HL-60/S4 treated with phorbol 12-myristate 13-acetate at 8.2 ng/mL for 4 days and 3 days (cell line): ENCODE measurements around the gene HLA-DPB1.
"Not testable (repeated sequence)": the region's sequence is repeated elsewhere in the genome, so short reads cannot be mapped to it uniquely, and the experiment has no call there.

Experiments used
- in situ Hi-C: fragments of 300-500 bp; cut with MboI; formaldehyde crosslinking; loops from 2 replicates; pipeline ENCODE4 v1.15.0; 2022; ENCODE audit warnings: low sequenced_read_pairs

The HLA-DPB1 gene

DNA sequence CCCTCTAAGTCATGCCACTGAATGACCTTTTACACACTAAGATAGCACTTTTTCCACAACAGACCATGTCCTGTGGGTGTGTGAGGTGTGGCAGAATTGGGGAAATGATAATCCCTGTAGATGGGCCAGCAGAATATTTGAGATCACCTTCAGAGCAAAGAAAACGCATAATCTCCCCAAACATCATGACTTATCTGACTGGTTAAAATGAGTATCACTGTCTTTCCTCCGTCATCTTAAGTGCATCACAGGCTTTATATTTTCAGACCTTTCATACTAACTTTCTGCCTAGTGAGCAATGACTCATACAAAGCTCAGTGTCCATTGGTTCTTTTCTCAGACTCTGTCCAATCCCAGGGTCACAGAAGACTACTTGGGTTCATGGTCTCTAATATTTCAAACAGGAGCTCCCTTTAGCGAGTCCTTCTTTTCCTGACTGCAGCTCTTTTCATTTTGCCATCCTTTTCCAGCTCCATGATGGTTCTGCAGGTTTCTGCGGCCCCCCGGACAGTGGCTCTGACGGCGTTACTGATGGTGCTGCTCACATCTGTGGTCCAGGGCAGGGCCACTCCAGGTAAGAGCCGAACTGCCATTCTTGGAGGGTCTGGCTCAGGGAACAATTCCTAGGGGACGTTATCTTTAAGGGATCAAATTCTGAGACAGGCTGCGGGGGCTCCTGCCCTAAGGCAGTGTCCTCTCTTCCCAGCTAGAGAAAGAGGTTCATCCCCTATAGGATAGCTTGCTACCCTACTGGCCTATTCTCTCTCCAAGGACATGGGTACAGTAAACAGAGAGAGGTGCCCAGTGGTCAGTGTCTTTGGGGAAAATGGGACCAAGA, at the start of gene HLA-DPB1:
HLA-DPB1 (plus strand) TSS at position 423 of the 838 bp plus-strand sequence; CDS start at position 475, 52 bp downstream.
- in situ Hi-C loops: no loop called here

DNA sequence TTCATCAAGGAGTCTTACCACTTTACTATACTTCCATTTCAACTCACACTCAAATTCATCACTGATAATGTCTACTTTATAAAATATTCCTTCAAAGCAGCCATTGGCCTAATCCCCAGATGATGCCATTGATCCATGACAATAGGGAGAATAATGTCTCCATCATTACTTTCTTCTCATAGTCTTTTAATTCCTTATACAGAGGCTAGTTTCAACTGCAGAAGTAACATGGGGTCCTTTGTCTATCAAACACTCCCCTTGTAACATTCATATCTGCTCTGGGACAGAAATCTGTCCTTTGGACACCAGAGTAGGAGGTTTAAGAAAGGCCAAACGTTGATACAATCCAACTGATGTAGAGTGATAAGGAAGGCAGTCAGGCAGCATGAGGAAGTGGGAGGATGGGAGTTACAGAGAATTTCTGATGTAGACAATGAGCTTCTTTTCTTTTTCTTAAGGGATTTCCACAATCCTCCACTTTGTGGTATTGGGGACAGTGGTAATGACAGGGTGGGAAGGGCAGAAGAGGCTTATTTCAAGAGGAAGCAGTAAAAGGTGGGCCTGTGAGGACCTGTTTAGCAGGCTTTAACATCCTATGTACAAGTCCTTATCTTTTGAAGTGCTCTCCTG, 47.5 kb upstream of the HLA-DPB1 start:
- in situ Hi-C loops: no loop called here

DNA sequence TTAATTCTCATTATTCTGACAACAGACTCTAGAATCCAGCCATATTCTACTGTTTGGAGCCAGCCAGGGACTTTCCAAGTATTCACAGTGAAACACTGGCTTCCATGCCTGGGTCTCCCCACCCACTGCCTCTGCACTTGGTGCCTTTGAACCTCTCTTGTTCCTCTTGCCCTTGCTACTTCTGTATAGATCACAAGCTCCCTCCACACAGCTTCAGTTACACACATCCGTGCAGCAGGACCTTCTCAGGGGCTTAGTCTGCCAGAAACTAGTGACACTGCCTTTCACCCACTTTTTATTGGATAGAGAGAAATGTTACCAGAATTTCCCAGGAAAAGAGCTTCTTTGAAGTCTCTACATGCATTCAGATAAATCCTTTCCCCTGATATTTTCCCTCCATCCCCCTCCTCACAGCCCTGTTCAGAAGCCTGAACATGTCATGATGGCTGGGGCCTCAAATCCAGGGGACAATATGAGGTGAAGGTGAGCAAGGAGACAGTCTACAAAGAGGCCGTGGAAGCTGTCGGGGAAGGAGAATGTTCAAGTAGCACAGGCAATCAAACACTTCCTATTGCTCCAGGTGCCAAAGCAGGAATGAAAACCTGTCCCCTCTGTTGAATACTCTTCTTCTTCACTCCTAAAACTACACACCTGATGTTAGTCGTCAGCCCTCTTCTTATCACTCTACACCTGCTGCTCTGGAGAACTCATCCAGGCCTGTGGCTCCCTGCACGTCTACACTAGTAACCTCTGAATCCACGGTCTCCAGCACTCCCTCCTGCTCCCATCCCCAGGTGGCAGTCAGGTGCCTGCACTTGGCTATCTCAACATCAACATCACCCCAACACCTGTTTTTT, 46.2 kb upstream of the HLA-DPB1 start:
- in situ Hi-C loops: no loop called here

DNA sequence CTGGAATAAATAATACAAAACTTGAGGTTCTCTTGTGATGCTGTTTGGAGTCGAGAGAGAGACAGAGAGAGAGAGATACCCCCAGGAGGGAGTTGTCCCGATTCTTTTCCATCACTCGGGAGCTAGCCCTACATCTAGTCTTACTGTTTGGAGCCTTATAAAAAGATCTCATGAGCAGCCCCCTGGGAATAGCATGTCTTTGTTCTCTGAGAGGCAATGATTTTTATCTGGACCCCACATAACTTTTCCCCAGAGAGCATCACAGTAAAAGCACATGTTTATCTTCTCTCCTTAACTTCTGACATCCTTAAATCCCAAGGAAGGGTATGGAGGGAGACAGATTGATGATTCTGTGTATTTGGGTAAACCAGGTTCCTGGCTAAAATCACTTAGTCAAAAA, 45.5 kb upstream of the HLA-DPB1 start:
- in situ Hi-C loops: no loop called here

DNA sequence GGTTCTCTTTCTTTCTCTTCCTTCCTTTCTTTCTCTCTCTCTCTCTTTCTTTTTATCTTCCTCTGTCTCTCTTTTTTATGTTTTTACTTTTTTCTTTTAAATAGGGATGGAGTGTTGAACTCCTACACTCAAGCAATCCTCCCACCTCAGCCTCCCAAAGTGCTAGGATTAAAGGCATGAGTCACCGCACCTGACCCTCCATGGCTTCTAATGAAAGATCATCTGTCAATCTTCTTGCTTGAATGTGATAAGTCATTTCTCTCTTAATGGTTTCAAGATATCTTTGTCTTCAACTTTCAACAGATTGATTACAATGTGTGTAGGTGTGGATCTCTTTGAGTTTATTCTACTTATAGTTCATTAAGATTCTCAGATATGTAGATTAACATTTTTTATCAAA, 41.2 kb upstream of the HLA-DPB1 start:
- in situ Hi-C loops: no loop called here

DNA sequence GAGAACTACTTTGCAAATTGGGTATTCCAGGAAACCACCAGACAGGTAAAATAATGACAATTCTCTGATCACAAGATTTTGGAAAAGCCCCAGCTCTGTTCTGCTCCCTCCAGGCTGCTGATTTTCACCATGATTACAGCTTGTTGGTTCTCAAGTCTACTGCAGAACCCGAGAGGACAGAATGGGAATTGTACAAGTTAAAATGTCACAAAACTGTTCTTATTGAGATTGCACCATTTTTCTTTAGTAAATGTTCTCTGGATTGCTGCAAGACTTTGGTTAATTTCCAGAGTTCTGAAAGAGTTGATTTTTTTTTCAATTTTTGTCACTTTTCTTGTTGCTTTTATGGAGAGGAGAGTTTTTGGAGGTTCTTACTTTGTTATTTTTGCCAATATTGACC, 39.3 kb upstream of the HLA-DPB1 start:
- in situ Hi-C loops: no loop called here

DNA sequence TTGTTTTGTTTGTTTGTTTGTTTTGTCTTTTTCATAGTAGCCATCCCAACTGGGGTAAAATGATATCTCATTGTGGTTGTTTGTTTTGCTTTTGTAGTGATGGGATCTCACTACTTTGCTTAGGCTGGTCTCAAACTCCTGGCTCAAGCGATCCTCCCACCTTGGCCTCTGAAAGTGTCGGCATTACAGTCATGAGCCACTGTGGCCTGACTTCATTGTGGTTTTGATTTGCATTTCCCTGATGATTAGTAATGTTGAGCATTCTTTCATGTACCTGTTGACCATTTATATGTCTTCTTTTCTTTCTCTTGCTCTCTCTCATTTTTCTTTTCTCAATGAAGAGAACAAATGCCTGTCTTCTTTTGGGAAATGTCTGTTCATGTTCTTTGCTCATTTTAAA, 35.6 kb upstream of the HLA-DPB1 start:
- in situ Hi-C loops: no loop called here

DNA sequence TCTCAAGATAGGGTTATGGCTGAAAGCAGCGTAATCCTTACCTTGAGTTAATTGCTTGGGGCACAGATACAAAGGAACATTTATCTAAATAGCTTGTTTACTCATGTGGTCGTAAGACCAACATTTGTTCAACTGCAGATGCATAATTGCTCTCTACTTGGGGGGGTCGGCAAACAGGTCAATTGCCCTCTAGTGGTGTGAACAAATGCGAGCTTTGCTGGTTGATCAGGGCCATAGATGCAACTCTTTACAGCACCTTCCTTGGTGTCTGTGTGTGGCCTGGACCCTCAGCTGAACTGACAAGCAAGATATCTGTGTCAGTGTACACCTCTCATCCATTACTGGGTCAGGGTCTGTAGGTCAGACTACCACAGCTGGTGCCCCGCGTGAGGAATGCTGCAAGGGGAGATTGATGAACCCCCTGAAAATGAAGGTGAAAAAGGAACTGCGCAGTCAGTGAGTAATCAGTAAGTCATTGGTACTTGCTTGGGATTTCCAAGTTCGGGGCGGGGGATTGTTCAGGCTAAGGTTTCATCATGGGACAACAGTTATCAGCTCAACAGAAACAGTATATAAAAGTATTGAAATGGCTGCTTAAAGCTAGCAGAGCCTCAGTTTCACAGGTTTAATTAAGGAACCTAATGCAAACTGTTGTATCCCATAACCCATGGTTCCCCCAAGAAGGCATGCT, 26.3 kb upstream of the HLA-DPB1 start:
- in situ Hi-C loops: no loop called here

DNA sequence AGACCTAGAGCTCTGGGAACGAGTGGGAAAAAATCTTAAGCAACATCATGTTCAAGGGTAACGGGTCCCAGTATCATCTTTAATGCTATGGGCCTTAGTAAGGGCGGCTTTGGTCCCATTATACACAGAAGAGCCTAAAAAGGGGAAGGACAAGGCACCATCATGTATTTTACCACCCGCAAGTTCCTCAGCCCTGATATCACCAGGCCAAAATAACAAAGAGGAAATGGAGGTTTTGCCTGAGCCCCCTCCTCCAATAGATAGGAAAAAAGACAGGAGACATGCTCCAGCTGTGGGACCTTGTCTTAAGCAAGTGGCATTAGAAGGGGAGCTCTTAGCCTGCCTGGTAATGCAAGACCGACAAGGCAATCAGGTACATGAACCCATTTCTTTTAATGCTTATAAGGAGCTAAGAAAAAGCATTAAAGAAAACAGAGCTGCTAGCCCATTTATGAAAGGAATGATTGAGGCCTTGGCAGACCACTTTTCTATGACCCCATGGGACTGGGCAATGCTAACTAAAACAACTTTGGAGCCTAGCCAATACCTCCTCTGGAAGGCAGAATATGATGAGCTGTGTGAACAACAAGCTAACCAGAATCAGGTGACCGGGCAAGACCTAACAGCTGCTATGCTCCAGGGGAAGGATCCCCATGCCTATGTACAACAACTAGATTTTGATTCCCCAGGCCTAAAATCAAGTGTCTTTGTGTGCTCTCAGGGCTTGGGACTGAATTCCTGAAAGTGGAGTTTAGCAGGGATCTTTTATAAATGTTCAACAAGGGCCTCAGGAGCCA, 25.6 kb upstream of the HLA-DPB1 start:
- in situ Hi-C loops: no loop called here

DNA sequence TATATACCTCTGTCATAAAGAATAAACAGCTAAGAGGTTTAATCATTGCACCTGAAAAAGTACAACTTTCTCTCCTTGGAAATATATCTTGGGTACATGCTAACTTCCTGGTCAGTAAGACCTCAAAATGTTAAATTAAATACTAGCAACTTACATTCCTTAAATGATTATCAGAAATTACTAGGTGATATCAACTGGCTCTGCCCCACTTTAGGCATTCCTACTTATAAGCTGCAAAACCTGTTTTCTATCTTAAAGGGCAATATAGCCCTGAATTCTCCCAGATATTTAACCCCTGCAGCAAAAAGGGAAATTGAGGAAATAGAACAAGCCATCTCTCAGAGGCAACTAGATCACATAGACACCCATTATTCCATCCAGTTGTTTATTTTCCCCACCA, 23.2 kb upstream of the HLA-DPB1 start:
- in situ Hi-C loops: no loop called here

DNA sequence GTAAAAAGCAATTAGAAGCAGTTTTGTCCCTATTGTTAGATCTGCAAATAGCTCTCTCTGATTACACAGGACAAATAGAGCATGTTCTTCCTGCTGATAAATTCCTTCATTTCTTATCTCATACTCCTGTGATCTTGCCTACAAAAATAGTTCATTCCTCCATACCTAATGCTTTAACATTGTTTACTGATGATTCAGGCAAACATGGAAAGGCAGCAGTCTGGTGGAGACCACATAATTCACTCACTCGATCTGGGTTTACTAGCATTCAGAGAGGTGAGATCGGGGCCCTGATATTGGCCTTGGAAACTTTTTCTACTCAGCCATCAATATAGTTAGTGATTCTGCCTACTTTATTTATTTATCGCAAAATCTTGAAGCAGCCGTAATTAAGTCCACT, 22.6 kb upstream of the HLA-DPB1 start:
- in situ Hi-C loops: no loop called here

DNA sequence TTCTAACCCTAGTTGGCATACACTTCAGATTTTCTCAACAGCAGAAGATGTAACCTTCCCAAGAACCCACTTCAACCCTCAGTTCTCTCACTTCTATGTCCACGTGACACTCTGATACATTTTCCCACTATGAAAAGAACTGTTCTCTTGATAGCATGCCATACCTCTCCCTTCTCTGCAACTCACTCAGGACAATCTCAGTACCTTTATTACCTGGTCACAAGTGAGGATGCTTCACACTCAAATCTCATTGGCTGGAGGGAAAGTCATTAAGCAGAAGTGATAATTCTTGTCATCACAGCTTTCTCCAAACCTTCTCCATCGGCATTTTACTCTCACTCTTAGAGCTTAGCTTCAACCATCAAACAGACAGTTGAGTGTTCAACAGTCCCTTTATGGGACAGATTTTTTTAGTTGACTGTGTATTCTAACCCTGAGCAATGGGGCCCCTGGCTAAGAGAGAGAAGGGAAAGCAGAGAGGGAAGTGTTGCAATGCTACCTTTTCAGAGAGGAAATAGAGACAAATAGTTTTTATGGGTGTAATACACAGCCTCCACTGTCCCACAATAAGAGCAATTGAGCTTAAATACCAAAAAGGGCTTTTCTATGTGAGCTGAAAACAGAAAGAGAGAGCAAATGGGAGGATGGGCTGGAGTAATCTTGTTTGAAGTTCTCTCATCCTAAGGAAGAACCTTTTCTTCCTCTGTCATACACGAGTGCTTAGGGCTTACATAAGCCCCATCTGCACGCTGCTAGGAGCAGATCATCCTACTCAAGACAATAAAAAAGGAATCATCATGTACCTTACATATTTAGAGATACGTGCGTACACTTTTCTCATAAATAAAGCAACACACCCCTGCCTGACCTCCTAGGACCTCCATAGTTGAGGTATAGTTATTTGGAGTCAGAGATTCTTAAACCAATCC, 18.3 kb upstream of the HLA-DPB1 start:
- in situ Hi-C loops: no loop called here

DNA sequence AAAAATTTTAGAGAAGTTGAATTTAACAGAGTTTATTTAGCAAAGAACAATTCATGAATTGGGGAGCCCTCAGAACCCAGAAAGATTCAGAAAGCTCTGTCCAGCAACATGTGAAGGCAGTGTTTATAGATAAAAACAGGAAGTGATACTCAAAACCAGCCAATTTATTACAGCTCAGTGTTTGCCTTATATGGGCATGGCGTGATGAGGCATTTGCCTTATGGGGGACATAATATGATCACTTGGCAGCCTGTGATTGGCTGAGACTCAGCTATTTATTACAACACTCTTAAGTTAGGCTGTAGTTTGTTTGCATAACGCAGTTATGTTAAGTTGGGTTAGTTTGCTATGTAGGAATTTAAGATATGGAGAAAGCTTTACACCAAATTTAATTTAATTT, 13.8 kb upstream of the HLA-DPB1 start:
- in situ Hi-C loops: no loop called here

DNA sequence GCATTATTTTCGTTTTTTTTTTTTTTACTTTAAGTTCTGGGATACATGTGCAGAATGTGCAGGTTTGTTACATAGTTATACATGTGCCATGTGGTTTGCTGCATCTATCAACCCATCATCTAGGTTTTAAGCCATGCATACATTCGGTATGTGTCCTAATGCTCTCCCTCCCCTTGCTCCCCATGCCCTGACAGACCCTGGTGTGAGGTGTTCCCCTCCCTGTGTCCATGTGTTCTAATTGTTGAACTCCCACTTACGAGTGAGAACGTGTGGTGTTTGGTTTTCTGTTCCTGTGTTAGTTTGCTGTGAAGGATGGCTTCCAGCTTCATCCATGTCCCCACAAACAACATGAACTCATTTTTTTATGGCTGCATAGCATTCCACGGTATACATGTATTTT, 12.4 kb upstream of the HLA-DPB1 start:
- in situ Hi-C loops: not testable (repeated sequence)

DNA sequence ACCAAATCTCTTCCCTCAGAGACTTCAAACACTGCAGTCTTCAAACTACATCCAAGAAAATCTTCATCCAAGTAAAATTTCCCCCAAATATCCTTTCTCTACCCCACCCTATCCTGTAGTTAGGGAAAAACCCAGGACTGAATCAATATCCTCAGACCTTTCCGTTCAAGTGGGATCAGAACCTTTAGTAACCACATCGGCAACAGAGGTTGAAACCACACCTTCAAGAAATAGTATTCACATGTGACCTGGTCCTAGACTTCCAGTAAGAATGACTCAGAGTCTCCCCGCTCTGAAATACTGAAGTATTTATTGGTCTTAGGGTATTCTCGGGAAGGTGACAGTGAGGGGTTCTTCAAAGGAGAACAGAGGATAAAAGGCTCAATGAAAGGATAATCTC, 11.1 kb upstream of the HLA-DPB1 start:
- in situ Hi-C loops: no loop called here

DNA sequence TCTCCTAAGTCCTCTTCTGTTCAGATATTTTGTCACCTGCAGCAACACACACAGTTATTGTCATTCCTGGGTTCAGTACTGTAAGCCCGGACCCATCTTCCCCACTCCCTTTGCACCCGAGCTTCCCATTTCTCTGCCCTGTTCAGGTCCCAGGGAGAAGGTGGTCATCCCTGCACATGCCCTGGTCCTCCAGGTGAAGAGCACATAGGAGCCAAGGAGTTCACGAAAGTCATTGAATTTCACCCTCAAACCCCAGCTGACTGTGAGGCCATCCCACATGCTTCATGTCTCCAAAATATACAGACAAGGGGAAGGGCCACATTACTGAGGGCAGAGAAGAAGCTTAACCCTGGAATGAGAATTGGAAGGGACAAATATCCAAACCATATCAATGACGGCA, 10.5 kb upstream of the HLA-DPB1 start:
- in situ Hi-C loops: no loop called here

DNA sequence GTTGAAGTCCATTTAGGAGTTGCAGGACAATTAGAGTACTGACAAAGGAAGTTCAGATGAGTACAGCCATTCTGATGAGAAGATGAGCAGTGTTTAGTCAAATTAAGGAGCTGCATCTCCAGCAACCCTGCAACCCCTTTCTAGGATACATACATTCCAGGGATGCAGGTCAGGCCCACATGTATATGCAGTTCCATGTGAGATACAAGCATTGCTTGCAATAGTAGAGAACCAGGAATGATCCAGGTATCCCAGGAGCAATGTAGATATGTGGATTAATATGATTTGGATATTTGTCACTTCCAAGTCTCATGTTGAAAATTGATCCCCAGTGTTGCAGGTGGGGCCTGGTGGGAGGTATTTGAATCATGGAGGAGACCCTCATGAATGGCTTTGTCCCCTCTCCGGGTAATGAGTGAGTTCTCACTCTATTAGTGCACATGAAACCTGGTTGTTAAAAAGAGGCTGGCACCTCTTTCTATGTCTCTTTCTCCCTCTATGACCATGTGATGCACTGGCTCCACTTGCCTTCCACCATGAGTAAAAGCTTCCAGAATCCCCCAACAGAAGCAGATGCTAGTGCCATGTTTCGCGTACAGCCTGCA, 8.8 kb upstream of the HLA-DPB1 start:
- in situ Hi-C loops: no loop called here

DNA sequence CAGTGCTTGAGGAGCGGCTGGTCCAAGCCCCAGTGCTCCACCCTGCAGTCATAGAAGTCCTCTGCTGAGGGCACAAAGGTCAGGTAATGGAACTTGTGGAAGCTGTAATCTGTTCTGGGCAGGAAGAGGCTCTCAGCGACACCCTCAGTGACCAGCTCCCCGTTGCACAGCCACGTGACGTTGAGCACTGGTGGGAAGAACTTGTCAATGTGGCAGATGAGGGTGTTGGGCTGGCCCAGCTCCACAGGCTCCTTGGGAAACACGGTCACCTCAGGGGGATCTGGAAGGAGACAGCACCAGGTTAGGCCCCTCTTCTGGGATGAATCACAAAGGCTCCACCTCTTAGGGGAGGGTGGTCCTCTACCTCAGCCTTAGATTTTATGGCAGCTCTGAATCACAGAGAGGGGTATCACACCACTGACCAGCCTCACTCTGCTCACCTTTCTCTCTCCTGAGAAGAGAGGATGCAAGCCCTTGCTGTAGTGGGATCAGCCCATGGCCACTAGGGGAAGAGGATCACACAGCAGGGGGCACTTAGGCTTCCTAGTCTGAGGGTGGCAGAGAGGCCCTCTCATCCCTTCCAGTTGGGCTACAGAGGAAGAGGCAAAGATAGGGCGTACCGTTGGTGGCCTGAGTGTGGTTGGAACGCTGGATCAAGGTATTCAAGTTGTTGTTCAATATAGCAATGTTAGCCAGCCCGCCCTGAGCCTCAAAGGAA, 6.6 kb upstream of the HLA-DPB1 start:
- in situ Hi-C loops: no loop called here
